H9 (cell line): ENCODE measurements around the gene FPR1. TPM values are rescaled to one million over a fixed set of nuclear protein-coding genes. Genes with fewer than 3 reads are reported as not detected.

Source experiments
- DNase-seq: peaks from one replicate; pipeline ENCODE4 v3.0.0-alpha.2; 2017
- H2AFZ ChIP-seq: one replicate; pipeline ENCODE4 v1.6.1; 2013; ENCODE audit warnings: mild to moderate bottlenecking, low read length, control low read depth, moderate library complexity
- H2AK5ac ChIP-seq: 2 replicates; pipeline ENCODE4 v1.6.1; 2013; ENCODE audit warnings: low read length, control low read depth, mixed read lengths; ENCODE audit not compliant: insufficient read length
- H2BK120ac ChIP-seq: one replicate; pipeline ENCODE4 v1.6.1; 2013; ENCODE audit warnings: low read depth, mild to moderate bottlenecking, low read length, control low read depth, inconsistent platforms; ENCODE audit not compliant: poor library complexity, severe bottlenecking
- H2BK12ac ChIP-seq: 2 replicates; pipeline ENCODE4 v1.6.1; 2013; ENCODE audit warnings: low read length, control low read depth, mixed read lengths, low read depth; ENCODE audit not compliant: insufficient read length
- H2BK15ac ChIP-seq: 2 replicates; pipeline ENCODE4 v1.6.1; 2013; ENCODE audit warnings: low read depth, low read length, control low read depth
- H2BK20ac ChIP-seq: one replicate; pipeline ENCODE4 v1.6.1; 2013; ENCODE audit warnings: low read depth, mild to moderate bottlenecking, low read length, control low read depth, inconsistent platforms; ENCODE audit not compliant: poor library complexity, severe bottlenecking
- H2BK5ac ChIP-seq: 2 replicates; pipeline ENCODE4 v1.6.1; 2013; ENCODE audit warnings: low read length, control low read depth, mixed read lengths; ENCODE audit not compliant: insufficient read length
- H3K14ac ChIP-seq: 2 replicates; pipeline ENCODE4 v1.6.1; 2013; ENCODE audit warnings: low read length, control low read depth; ENCODE audit not compliant: insufficient read depth
- H3K18ac ChIP-seq: 2 replicates; pipeline ENCODE4 v1.6.1; 2013; ENCODE audit warnings: low read depth, mild to moderate bottlenecking, mixed read lengths, low read length, control low read depth; ENCODE audit not compliant: insufficient read length
- H3K23ac ChIP-seq: 2 replicates; pipeline ENCODE4 v1.6.1; 2013; ENCODE audit warnings: low read length, control low read depth, mixed read lengths, low read depth; ENCODE audit not compliant: insufficient read length
- H3K23me2 ChIP-seq: 2 replicates; pipeline ENCODE4 v1.6.1; 2013; ENCODE audit warnings: low read depth, mild to moderate bottlenecking, mixed read lengths, low read length, control low read depth; ENCODE audit not compliant: insufficient read length, poor library complexity, severe bottlenecking
- H3K27ac ChIP-seq: 2 replicates; pipeline ENCODE4 v1.5.1; 2013; ENCODE audit warnings: low read length, control low read depth, mixed read lengths, low read depth; ENCODE audit not compliant: insufficient read length
- H3K27me3 ChIP-seq: 2 replicates; pipeline ENCODE4 v1.6.1; 2013; ENCODE audit warnings: low read length, control low read depth, inconsistent platforms; ENCODE audit not compliant: insufficient read depth
- H3K4ac ChIP-seq: 2 replicates; pipeline ENCODE4 v1.6.1; 2013; ENCODE audit warnings: low read depth, mild to moderate bottlenecking, control low read depth, inconsistent platforms, low read length, moderate library complexity
- H3K4me1 ChIP-seq: 2 replicates; pipeline ENCODE4 v1.6.1; 2013; ENCODE audit warnings: low read length, control low read depth, inconsistent platforms; ENCODE audit not compliant: insufficient read depth
- H3K4me2 ChIP-seq: 2 replicates; pipeline ENCODE4 v1.6.1; 2013; ENCODE audit warnings: low read length, control low read depth, mixed read lengths; ENCODE audit not compliant: insufficient read length, insufficient read depth
- H3K56ac ChIP-seq: 2 replicates; pipeline ENCODE4 v1.6.1; 2013; ENCODE audit warnings: low read depth, mild to moderate bottlenecking, mixed read lengths, low read length, control low read depth; ENCODE audit not compliant: insufficient read length
- H3K79me1 ChIP-seq: 2 replicates; pipeline ENCODE4 v1.6.1; 2013; ENCODE audit warnings: low read depth, mild to moderate bottlenecking, moderate library complexity, low read length, control low read depth, inconsistent platforms; ENCODE audit not compliant: insufficient read depth, poor library complexity, severe bottlenecking
- H3K79me2 ChIP-seq: 2 replicates; pipeline ENCODE4 v1.6.1; 2013; ENCODE audit warnings: low read length, control low read depth, inconsistent platforms; ENCODE audit not compliant: insufficient read depth
- H3K9ac ChIP-seq: 2 replicates; pipeline ENCODE4 v1.6.1; 2013; ENCODE audit warnings: low read length, control low read depth, mixed read lengths; ENCODE audit not compliant: insufficient read length; ENCODE audit errors: extremely low read depth
- H3K9me3 ChIP-seq: one replicate; pipeline ENCODE4 v1.6.1; 2013; ENCODE audit warnings: low read depth, low read length, inconsistent platforms; ENCODE audit not compliant: control insufficient read depth
- H3T11ph ChIP-seq: one replicate; pipeline ENCODE4 v1.6.1; 2013; ENCODE audit warnings: mild to moderate bottlenecking, low read length, control low read depth, inconsistent platforms
- H4K20me1 ChIP-seq: one replicate; pipeline ENCODE4 v1.6.1; 2013; ENCODE audit not compliant: control insufficient read depth, insufficient read length, insufficient read depth
- H4K5ac ChIP-seq: 2 replicates; pipeline ENCODE4 v1.6.1; 2013; ENCODE audit warnings: low read depth, mild to moderate bottlenecking, mixed read lengths, low read length, control low read depth; ENCODE audit not compliant: insufficient read length
- H4K8ac ChIP-seq: replicated peaks from 2 replicates; pipeline ENCODE4 v1.6.1; 2013; ENCODE audit warnings: low read length, control low read depth, mixed read lengths, low read depth; ENCODE audit not compliant: insufficient read length
- H4K91ac ChIP-seq: 2 replicates; pipeline ENCODE4 v1.6.1; 2013; ENCODE audit warnings: low read depth, mild to moderate bottlenecking, moderate library complexity, mixed read lengths, low read length, control low read depth; ENCODE audit not compliant: insufficient read length
- H3K27ac Mint-ChIP-seq, 3 experiments: 2 replicates in 2 of 3; 3 replicates in 1 of 3; pipeline ENCODE4 v1.8.0; 2020 to 2021; ENCODE audit warnings: mixed read lengths in 3 of 3, mild to moderate bottlenecking in 1 of 3, moderate library complexity in 1 of 3
- H3K27me3 Mint-ChIP-seq: 2 replicates; pipeline ENCODE4 v1.8.0; 2021; ENCODE audit warnings: low read depth, mild to moderate bottlenecking, moderate library complexity, mixed read lengths
- H3K36me3 Mint-ChIP-seq, 3 experiments: 2 replicates in 2 of 3; 3 replicates in 1 of 3; pipeline ENCODE4 v1.8.0; 2020 to 2021; ENCODE audit warnings: low read depth in 3 of 3, mixed read lengths in 3 of 3; ENCODE audit not compliant: insufficient read depth in 1 of 3
- H3K4me1 Mint-ChIP-seq, 2 experiments: 2 replicates each; pipeline ENCODE4 v1.8.0; 2020; ENCODE audit warnings: mixed read lengths in 2 of 2
- H3K4me3 Mint-ChIP-seq, 2 experiments: 2 replicates in 1 of 2; 3 replicates in 1 of 2; pipeline ENCODE4 v1.8.0; 2020 to 2021; ENCODE audit warnings: mild to moderate bottlenecking in 2 of 2, mixed read lengths in 2 of 2, moderate library complexity in 1 of 2
- H3K9me3 Mint-ChIP-seq, 2 experiments: 2 replicates in 1 of 2; 3 replicates in 1 of 2; pipeline ENCODE4 v1.8.0; 2020; ENCODE audit warnings: mild to moderate bottlenecking in 2 of 2, mixed read lengths in 2 of 2, moderate library complexity in 1 of 2
- WGBS: extraction: QIAGEN DNeasy Blood & Tissue Kit; methylation state at CpG from one replicate; pipeline ENCODE4 v1.1.7; 2013; ENCODE audit warnings: missing lambda C conversion rate, low lambda C conversion rate, mixed read lengths; ENCODE audit not compliant: insufficient read length; ENCODE audit errors: extremely low coverage; 5-methylcytosine and 5-hydroxymethylcytosine counted together
- total RNA-seq: library from RNA; stranded (reverse); gene quantifications from 2 replicates; pipeline ENCODE4 v1.2.1, GENCODE V29; 2021
- TF ChIP-seq, protein P1 (sequence below): fragments of 200-600 bp; sonication (generic); conservative IDR thresholded peaks from 3 replicates; pipeline ENCODE4 v1.8.0; 2021; ENCODE audit warnings: antibody characterized with exemption, mild to moderate bottlenecking

FPR1 gene
- total RNA-seq, 1 experiment from 2014 or later = not detected

DNA sequence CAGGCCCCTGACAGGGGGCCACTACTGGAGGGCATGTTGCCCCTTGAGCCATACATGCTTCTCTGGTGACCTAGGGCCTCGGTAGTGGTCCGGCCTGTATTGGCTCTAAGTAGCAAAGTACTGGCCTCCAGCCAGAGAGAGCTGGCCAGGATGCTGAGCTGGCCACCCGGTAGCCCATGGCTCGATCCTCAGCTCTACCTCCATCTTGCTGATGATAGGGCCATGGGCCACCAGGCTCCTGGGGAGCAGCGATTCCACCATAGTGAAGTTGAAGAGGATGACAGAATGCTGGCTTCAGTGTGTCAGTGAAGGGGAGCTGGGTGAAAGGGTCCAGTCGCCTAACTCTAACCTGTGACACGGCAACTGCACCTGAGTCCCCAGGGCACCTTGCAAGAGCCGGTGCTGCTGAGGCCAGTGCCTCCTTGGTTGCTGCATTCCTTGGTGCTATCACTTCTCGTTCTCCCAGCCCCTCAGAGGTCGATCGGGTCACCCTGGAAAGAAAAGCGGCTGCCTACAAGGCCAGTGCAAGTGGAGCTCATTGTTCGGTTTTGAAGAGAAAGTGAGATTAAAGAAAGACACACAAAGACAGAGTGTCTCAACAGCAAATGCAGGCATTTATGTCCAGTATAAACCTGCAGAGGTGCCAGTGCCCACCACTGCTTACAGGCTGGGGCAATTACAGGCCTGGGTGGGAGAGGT lies 48.2 kb upstream of the FPR1 start:
- H3K79me2 ChIP-seq = no peaks in the 10 kb centered on the region
- H3K18ac ChIP-seq = no peak overlapping the region
- H3K4me2 ChIP-seq = no peak overlapping the region
- no peak overlapping the region for H2BK120ac ChIP-seq
- H2BK5ac ChIP-seq = no peak overlapping the region
- no peaks in the 10 kb centered on the region for H4K20me1 ChIP-seq
- H3K23me2 ChIP-seq = no peaks in the 10 kb centered on the region
- no peak overlapping the region for H3K27ac Mint-ChIP-seq
- no peak for DNase-seq
- H2BK12ac ChIP-seq = no peak overlapping the region
- peaks cover 75 to 86% of the 10 kb centered on the region in 2 experiments for H3K9me3 Mint-ChIP-seq
- H3T11ph ChIP-seq = no peak overlapping the region
- H3K4me1 ChIP-seq = no peaks in the 10 kb centered on the region
- no CpG with 5 or more reads among the region's 13 CpGs for WGBS
- H2AK5ac ChIP-seq = no peak overlapping the region
- no peak overlapping the region for H2AFZ ChIP-seq
- no peak overlapping the region for H4K5ac ChIP-seq
- no peak overlapping the region for H2BK15ac ChIP-seq
- no peaks in the 10 kb centered on the region for H3K79me1 ChIP-seq
- H3K36me3 Mint-ChIP-seq = peaks cover 4 to 15% (median 5%) of the 10 kb centered on the region in 3 experiments; a peak in 3 of 7 replicates
- H3K27me3 Mint-ChIP-seq = peaks cover 7% of the 10 kb centered on the region; the same call in 1 of the 2 replicates
- no peaks in the 10 kb centered on the region for H3K4me1 Mint-ChIP-seq
- no peak overlapping the region for H4K8ac ChIP-seq
- H3K23ac ChIP-seq = no peak overlapping the region
- H3K9ac ChIP-seq = no peak overlapping the region
- H4K91ac ChIP-seq = no peak overlapping the region
- H3K9me3 ChIP-seq = no peaks in the 10 kb centered on the region
- TF ChIP-seq, protein P1, sequence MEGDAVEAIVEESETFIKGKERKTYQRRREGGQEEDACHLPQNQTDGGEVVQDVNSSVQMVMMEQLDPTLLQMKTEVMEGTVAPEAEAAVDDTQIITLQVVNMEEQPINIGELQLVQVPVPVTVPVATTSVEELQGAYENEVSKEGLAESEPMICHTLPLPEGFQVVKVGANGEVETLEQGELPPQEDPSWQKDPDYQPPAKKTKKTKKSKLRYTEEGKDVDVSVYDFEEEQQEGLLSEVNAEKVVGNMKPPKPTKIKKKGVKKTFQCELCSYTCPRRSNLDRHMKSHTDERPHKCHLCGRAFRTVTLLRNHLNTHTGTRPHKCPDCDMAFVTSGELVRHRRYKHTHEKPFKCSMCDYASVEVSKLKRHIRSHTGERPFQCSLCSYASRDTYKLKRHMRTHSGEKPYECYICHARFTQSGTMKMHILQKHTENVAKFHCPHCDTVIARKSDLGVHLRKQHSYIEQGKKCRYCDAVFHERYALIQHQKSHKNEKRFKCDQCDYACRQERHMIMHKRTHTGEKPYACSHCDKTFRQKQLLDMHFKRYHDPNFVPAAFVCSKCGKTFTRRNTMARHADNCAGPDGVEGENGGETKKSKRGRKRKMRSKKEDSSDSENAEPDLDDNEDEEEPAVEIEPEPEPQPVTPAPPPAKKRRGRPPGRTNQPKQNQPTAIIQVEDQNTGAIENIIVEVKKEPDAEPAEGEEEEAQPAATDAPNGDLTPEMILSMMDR = no peak
- H3K27me3 ChIP-seq = no peaks in the 10 kb centered on the region
- no peak overlapping the region for H3K4ac ChIP-seq
- no peak overlapping the region for H3K4me3 Mint-ChIP-seq
- no peak overlapping the region for H3K14ac ChIP-seq
- no peak overlapping the region for H2BK20ac ChIP-seq
- H3K27ac ChIP-seq = no peak overlapping the region
- H3K56ac ChIP-seq = no peak overlapping the region
